T47D (cell line): ENCODE results near the gene CPEB3.
A peak's percentile ranks its signal among the peaks of the same experiment; 100 is the strongest.

ENCODE experiments used
- DNase-seq, 2 experiments: peaks; one replicate each; pipeline versions ENCODE4 v3.0.0 to v3.0.0-alpha.2; 2011 to 2012; ENCODE audit warnings: low read depth in 1 of 2, low spot score in 1 of 2
- JUND ChIP-seq: IDR thresholded peaks from 2 replicates; pipeline ENCODE4 v1.6.1; 2012; ENCODE audit warnings: low read depth
- in situ Hi-C: cut with HindIII; loops from 2 replicates; pipeline ENCODE4 v1.10.0; 2016; ENCODE audit warnings: low sequenced_read_pairs, low pct_unique_long_range_greater_than_20kb

The CPEB3 gene

DNA sequence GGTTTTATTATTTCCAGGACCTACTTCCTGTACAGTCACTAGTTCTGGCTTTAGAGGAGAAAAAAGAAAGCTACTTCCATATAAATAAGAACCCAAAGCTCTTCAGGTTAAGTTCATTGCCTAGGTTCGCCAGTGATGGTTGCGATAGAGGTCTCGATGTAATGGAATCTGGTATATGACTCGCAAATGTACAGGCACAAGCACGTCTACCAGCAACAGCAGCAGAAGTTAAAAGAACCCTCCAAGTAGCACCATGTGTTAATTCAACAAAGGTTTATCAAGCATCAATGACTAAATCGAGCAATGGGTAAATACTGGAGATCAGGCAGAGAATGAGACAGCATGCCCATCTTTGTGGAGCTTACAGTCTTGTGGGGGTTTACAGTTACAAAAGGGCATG, 211.9 kb downstream of the CPEB3 start:
- DNase-seq, result no peak
- in situ Hi-C loops, result no loop called here
- no peak for TF ChIP-seq JUND

DNA sequence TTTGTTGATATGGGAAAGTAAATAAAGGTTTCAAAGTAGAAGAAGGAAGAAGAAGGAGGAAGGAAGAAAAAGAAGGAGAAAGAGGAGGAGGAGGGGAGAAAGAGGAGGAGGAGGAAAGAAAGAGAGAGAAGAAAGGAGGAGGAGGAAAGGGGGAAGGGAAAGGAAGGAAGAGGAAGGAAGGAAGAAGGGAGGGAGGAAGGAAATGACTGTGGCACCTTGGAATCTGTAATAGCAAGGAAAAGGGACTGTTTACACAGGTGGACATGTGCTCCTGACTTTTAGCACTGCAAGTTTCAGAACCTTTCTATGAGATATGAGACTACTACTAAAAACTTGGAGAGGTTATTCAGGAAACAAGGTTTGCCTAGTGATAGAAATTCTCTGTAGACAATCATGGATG, 214.2 kb downstream of the CPEB3 start:
- in situ Hi-C loops, result no loop called here
- TF ChIP-seq JUND, result no peak
- DNase-seq, result peak in 1 of 2 experiments; percentile 55

DNA sequence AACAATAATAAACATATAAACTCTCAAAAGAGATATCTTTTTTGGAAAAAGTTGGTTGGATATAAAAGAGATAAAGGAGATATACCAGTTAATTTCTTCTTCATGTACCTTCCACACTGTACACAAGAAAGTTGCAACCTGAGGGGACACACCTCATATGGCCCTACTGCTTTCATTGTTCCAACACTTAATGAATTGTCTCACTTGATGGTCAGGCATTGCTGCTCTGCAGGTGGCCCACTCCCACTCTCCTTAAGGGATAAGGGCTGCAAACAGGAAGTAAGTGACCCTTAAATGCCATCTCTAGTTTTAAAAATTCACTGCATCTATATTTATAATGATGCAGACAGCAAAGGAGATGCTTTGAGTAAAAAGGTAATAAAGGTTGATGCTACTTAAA, 215.0 kb downstream of the CPEB3 start:
- in situ Hi-C loops, result no loop called here
- no peak for TF ChIP-seq JUND
- no peak for DNase-seq

- in situ Hi-C loops, result no loop called here
- TF ChIP-seq JUND, result no peak
- DNase-seq, result peak; percentile 37 to 46
These were observed 216.6 kb downstream of the CPEB3 start for GRCh38 chr10:92074126-92074887.

DNA sequence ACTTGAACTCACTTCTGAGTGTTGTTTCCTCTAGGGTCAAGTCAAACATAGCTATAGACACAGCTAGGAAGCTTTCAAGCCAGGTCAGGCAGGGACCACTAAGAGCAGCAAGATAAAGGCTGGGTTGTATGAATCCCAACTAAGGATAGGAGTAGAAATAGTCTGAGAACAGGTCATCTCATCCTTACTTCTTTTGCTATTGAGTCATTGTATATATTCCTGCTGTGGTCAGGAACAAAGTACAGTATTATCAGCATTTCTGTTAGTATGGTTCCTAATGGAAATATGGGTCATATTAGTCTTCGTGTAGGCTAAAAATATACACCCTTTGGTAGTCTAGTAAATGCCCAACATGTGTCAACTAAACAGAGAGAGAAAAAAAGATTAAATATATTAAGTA, 222.0 kb downstream of the CPEB3 start:
- no peak for TF ChIP-seq JUND
- in situ Hi-C loops, result no loop called here
- no peak for DNase-seq

DNA sequence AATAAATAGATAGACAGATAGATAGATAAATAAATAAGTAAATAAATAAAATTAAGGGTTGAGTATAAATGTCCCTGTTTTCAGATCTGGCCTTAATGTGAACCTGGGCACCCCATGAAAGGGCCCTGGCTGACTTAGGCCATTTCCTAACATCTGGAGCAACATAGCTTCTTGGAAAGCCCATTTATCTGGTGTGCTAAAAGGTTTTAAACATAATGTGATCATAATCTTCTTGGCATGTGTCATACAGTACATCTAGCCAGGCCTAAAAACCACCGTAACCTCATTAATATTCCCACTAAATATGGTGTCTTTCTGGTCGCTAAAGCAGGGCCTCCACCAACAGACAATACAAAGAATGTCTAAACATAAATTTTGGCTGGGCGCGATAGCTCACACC, 224.5 kb downstream of the CPEB3 start:
- in situ Hi-C loops, result no loop called here
- no peak for TF ChIP-seq JUND
- no peak for DNase-seq

DNA sequence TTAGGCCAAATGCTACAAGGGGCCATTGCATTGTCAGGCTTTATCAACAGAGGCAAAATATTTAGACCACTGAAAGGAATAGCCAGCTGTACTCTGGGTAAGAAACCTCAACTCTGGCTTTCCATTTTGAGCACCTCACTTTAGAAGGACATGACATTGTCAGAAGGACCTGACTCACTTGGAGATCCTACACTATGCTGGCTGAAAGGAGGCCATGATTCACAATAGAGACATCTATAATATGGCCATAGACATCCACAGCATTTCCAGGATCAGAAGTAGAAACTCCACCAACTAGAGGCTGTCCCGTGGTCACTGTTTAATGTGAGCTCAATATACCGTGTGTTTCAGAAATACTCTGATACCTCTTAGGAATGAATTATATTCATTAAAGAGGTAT, 226.4 kb downstream of the CPEB3 start:
- DNase-seq, result no peak
- in situ Hi-C loops, result no loop called here
- no peak for TF ChIP-seq JUND

- no peak for TF ChIP-seq JUND
- in situ Hi-C loops, result no loop called here
- DNase-seq, result no peak
These were observed 228.6 kb downstream of the CPEB3 start for GRCh38 chr10:92062273-92062672.

- TF ChIP-seq JUND, result no peak
- in situ Hi-C loops, result no loop called here
- DNase-seq, result no peak
These were observed 236.1 kb downstream of the CPEB3 start for GRCh38 chr10:92054807-92055206.

DNA sequence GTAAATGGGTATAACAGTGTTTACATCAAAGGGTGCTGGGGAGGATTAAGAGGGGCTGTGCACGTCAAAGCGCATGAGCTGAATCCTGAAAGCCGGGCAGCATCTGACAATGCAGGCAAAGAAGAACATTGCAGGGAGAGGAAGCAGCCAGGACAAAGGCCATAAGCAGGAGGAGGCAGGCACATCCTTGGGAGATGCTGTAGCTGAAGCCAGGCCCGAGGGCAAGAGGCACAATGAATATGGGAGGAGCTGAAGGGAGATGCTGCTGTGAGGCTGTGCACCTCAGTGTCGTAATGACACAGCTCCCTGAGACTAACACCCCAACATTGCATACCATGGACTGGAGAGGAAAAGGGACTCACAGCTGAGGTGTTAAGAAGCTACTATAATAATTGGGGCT, 238.1 kb downstream of the CPEB3 start:
- TF ChIP-seq JUND, result no peak
- DNase-seq, result no peak
- in situ Hi-C loops, result no loop called here

DNA sequence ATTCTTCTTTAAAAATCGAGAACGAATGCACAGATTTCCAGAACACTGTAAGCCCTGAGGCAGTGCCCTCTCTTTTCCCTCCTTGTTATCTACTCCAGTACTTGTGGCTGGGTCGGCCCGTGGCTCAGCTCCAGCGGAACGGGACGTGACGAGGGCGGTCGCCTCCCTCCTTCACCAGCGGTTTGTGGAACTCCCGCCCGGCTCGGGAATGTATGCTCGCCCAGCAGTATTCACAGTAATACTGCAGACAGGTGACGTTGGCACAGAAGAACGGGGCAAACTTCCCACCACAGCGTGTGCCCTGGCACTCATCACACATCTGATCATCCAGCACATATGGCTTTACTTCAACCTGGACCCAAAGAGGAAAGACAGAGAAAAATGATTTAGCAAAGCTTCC, 238.8 kb downstream of the CPEB3 start:
- no peak for TF ChIP-seq JUND
- in situ Hi-C loops, result no loop called here

GRCh38 chr10:92047215-92047614, 243.7 kb downstream of the CPEB3 start:
- no peak for TF ChIP-seq JUND
- in situ Hi-C loops, result no loop called here
- DNase-seq, result no peak

More for the DNA sequence above, 238.8 kb downstream of the CPEB3 start:
- no peak for DNase-seq

- DNase-seq, result no peak
- in situ Hi-C loops, result no loop called here
- no peak for TF ChIP-seq JUND
These were observed 245.2 kb downstream of the CPEB3 start for GRCh38 chr10:92045641-92046106.

- TF ChIP-seq JUND, result no peak
- in situ Hi-C loops, result no loop called here
- DNase-seq, result no peak
These were observed 248.3 kb downstream of the CPEB3 start for GRCh38 chr10:92042541-92042940.
